HS-5 (cell line): ENCODE data around the gene HTRA1.

ENCODE experiments used
- DNase-seq: peaks from one replicate; pipeline ENCODE4 v3.0.0-alpha.2; 2012; ENCODE audit warnings: low read depth

Gene HTRA1

GRCh38 chr10:122554131-122555036, 93.0 kb downstream of the HTRA1 start:
- DNase-seq, result no peak

- no peak for DNase-seq
Measured at GRCh38 chr10:122555442-122555841, 94.1 kb downstream of the HTRA1 start.

DNA sequence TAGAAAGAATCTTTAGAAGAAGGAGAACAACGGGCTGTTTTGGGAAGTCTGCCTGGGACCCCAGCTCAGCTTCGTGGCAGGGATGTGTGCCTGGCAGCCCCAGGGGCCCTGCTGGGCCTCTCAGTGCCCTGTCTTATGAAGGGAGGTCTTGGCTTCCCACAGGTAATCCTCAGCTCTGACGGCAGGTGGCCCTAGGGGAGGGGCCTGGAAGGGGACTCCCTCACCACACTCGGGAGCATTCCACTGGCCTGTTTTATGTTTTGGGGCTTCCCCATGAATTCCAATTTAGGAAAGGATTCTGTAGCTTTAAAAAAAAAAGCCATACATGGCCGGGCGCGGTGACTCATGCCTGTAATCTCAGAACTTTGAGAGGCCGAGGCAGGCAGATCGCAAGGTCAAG, 96.2 kb downstream of the HTRA1 start:
- DNase-seq, result no peak

- no peak for DNase-seq
Measured at GRCh38 chr10:122558452-122558851, 97.1 kb downstream of the HTRA1 start.

DNA sequence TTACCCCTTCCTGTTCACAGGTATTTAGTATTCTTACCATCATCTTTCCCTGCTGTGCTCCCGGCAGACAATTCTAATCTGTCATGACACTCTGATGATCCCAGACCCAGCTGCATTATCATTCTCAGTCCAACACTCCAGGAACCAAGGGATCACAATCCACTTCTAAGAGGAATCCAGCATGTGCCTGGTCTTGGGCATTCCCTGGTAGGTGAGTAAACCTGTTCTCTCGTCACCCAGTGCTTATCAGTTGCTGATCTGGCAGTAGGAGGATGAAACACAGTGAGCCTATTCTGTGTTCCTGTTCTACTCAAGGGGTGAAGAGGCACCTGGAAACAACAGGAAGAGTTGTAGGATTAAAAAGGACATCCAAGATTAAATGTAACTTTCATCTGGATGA, 97.9 kb downstream of the HTRA1 start:
- DNase-seq, result no peak

DNA sequence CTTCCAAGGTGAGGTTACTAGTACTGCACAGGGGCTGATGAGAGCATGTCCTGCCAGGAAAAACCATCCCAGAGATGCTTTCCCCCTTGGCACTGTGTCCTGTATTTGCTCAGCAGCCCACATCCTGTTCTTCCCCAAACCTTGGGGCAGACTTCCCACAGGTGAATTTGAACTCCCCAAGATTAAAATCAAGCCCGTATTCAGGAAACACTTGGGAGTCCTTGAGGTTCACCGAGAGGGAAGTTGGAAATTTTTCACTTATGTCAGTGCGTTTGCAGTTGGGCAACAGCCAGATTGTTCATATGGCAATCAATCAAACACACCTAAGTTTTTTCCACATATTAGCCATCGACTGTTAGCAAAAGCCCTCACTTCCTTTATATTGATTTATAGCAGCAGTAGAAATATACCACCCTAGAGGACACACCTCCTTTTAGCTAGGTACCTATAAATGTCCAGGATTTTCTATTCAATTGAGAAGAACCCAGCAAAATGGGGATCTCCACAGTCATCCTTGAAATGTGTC, 99.0 kb downstream of the HTRA1 start, which contains the start of gene DMBT1:
Gene DMBT1, plus strand, starts transcription at position 476 of the 526 bp plus-strand sequence. Its CDS starts 17 bp downstream, at position 493.
- no peak for DNase-seq

DNA sequence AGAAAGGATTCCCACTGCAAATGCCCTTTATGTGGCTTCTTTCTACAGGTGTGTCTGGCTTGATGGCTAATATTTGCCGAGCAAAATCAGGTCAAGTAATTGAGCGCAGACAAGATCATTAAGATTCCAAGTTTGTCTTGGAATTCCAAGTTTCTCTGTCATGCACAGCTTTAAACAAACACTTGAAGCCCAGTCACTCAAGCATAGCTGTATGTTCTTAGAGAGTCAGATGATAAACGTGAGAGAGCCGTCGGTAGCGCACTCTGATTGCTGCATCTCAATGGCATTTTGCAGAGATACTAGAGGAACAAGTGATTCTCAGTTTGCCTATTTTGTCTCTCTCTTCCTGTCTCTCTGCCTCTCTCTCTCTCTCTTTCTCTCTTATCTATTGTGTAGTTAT, 99.9 kb downstream of the HTRA1 start:
- no peak for DNase-seq

DNA sequence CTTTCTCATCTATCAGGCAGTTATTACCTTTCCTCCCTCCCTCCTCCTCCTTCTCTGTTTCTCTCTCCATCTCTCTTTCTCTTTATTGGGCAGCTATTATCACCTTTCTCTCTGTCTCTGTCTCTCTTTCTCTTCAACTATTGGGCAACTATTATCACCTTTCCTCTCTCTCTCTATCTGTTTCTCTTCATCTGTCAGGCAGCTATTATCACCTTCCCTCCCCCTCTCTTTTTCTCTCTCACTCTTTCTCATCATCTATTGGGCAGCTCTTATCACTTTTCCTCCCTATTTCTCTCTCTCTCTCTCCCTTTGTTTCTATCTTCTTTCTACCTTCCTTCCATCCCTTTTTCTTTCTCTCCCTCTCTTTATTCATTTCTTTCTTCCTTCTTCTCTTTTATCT, 100.4 kb downstream of the HTRA1 start:
- DNase-seq, result no peak
